Astrocyte (in vitro differentiated cells and primary cell): Measurements from ENCODE around the gene HOXC6. TPM values are rescaled to one million over a fixed set of nuclear protein-coding genes. Genes with fewer than 3 reads are reported as not detected.
A peak's percentile ranks its signal among the peaks of the same experiment; 100 is the strongest.

ENCODE experiments used
- DNase-seq: peaks from one replicate; pipeline ENCODE4 v3.0.0-alpha.2; 2010; ENCODE audit warnings: low read depth
- FAIRE-seq: peaks from 2 replicates; lab custom pipeline; 2011; peaks lifted over from hg19 to GRCh38; lab: Jason Lieb, UNC
- H2AFZ ChIP-seq: 2 replicates; pipeline ENCODE4 v1.6.0; 2012; ENCODE audit warnings: low read depth, low read length, inconsistent platforms
- H3K27ac ChIP-seq: 2 replicates; pipeline ENCODE4 v1.5.1; 2011; ENCODE audit warnings: low read depth, low read length, inconsistent platforms
- H3K27me3 ChIP-seq: 2 replicates; pipeline ENCODE4 v1.6.0; 2011; ENCODE audit warnings: low read length, inconsistent platforms; ENCODE audit not compliant: insufficient read depth
- H3K36me3 ChIP-seq: 2 replicates; pipeline ENCODE4 v1.5.1; 2011; ENCODE audit warnings: low read length, inconsistent platforms; ENCODE audit not compliant: insufficient read depth
- H3K4me1 ChIP-seq: 2 replicates; pipeline ENCODE4 v1.5.1; 2011; ENCODE audit warnings: low read length, inconsistent platforms; ENCODE audit not compliant: insufficient read depth
- H3K4me2 ChIP-seq: 2 replicates; pipeline ENCODE4 v1.6.0; 2012; ENCODE audit warnings: low read length, inconsistent platforms
- H3K4me3 ChIP-seq: 2 replicates; pipeline ENCODE4 v1.5.1; 2011; ENCODE audit warnings: low read depth, mild to moderate bottlenecking, low read length, inconsistent platforms; ENCODE audit not compliant: insufficient read depth
- H3K79me2 ChIP-seq: 2 replicates; pipeline ENCODE4 v1.6.0; 2012; ENCODE audit warnings: mild to moderate bottlenecking, low read length, inconsistent platforms; ENCODE audit not compliant: insufficient read depth
- H3K9ac ChIP-seq: 2 replicates; pipeline ENCODE4 v1.6.0; 2012; ENCODE audit warnings: mild to moderate bottlenecking, low read length, inconsistent platforms
- H3K9me3 ChIP-seq: 2 replicates; pipeline ENCODE4 v1.5.1; 2012; ENCODE audit warnings: low read depth, mild to moderate bottlenecking, low read length, inconsistent platforms; ENCODE audit not compliant: insufficient read depth
- H4K20me1 ChIP-seq: 2 replicates; pipeline ENCODE4 v1.6.0; 2012; ENCODE audit warnings: low read length, inconsistent platforms; ENCODE audit not compliant: insufficient read depth
- H3K27ac Mint-ChIP-seq: one replicate; pipeline ENCODE4 v1.8.0; 2021; ENCODE audit warnings: mild to moderate bottlenecking, mixed read lengths; ENCODE audit not compliant: unreplicated experiment
- H3K27me3 Mint-ChIP-seq: one replicate; pipeline ENCODE4 v1.8.0; 2021; ENCODE audit warnings: low read depth, mixed read lengths; ENCODE audit not compliant: unreplicated experiment
- H3K36me3 Mint-ChIP-seq: one replicate; pipeline ENCODE4 v1.8.0; 2021; ENCODE audit warnings: low read depth, mixed read lengths; ENCODE audit not compliant: unreplicated experiment
- H3K4me1 Mint-ChIP-seq: one replicate; pipeline ENCODE4 v1.8.0; 2021; ENCODE audit warnings: low read depth, mixed read lengths; ENCODE audit not compliant: unreplicated experiment
- H3K4me3 Mint-ChIP-seq: one replicate; pipeline ENCODE4 v1.8.0; 2021; ENCODE audit warnings: mild to moderate bottlenecking, moderate library complexity, mixed read lengths; ENCODE audit not compliant: unreplicated experiment
- H3K9me3 Mint-ChIP-seq: one replicate; pipeline ENCODE4 v1.8.0; 2021; ENCODE audit warnings: mild to moderate bottlenecking, mixed read lengths; ENCODE audit not compliant: unreplicated experiment
- CTCF ChIP-seq: IDR thresholded peaks from 2 replicates; pipeline ENCODE4 v1.5.1; 2011; ENCODE audit warnings: low read depth, mild to moderate bottlenecking, inconsistent platforms, low read length, moderate library complexity; ENCODE audit not compliant: insufficient read depth
- EZH2 ChIP-seq: IDR thresholded peaks from 2 replicates; pipeline ENCODE4 v1.6.1; 2012; ENCODE audit warnings: mild to moderate bottlenecking, low read length, inconsistent platforms; ENCODE audit not compliant: insufficient read depth
- total RNA-seq: library from RNA; stranded (reverse); gene quantifications from 2 replicates; pipeline ENCODE4 v1.2.1, GENCODE V29; 2021

The HOXC6 gene
- total RNA-seq, 1 donor from 2014 or later, result not detected

DNA sequence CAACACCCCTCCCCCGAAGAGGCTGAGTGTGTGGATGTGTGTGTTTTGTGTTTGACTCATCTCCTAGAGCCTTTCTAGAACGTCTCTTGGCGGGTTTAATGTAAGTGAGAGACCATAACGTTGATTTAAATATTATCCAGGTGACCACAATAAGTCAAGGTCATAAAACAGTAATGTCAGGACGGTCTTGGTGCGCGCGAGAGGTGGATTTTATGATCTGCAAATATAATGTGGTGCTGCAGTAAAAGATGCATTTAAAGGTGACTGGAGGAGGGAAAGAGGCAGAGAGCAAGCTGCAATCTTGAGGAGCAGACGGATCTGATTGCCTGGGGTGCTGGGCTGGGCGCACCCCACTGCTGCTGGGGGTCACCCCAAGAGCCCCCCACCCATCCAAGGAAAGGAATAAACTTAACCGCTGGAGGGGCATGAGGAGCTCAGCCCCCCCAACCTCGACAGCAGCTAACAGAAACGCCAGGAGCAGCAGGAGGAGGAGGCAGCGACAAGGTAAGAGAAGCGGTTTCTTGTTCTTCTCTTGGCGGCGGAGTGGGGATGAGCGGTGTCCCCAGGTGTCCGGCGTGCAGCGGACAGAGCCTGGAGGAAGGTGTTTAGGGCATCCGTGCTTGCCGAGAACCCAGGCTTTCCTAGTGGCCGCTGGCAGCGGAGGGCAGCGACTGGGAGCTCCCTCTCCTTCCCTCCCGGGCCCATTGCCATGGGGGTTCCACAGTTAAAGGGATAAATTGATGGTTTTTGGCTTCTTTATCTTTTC lies 37.7 kb upstream of the HOXC6 start:
- no peak overlapping the region for H3K4me3 ChIP-seq
- no peak overlapping the region for H2AFZ ChIP-seq
- H3K4me2 ChIP-seq, result no peak overlapping the region
- H3K27me3 Mint-ChIP-seq, result peaks cover 91% of the 10 kb centered on the region
- no peak for FAIRE-seq
- H3K79me2 ChIP-seq, result no peaks in the 10 kb centered on the region
- no peaks in the 10 kb centered on the region for H4K20me1 ChIP-seq
- no peak for DNase-seq
- H3K27ac ChIP-seq, result no peak overlapping the region
- no peak overlapping the region for H3K27ac Mint-ChIP-seq
- no peaks in the 10 kb centered on the region for H3K36me3 Mint-ChIP-seq
- H3K9me3 Mint-ChIP-seq, result peaks cover 35% of the 10 kb centered on the region
- H3K27me3 ChIP-seq, result peaks cover 98% of the 10 kb centered on the region
- peaks cover 10% of the 10 kb centered on the region for H3K9me3 ChIP-seq
- TF ChIP-seq EZH2 (peak; percentile 46), CTCF (no peak)
- H3K4me1 Mint-ChIP-seq, result no peaks in the 10 kb centered on the region
- H3K9ac ChIP-seq, result no peak overlapping the region
- H3K36me3 ChIP-seq, result no peaks in the 10 kb centered on the region
- no peak overlapping the region for H3K4me3 Mint-ChIP-seq
- H3K4me1 ChIP-seq, result peaks cover 4% of the 10 kb centered on the region

DNA sequence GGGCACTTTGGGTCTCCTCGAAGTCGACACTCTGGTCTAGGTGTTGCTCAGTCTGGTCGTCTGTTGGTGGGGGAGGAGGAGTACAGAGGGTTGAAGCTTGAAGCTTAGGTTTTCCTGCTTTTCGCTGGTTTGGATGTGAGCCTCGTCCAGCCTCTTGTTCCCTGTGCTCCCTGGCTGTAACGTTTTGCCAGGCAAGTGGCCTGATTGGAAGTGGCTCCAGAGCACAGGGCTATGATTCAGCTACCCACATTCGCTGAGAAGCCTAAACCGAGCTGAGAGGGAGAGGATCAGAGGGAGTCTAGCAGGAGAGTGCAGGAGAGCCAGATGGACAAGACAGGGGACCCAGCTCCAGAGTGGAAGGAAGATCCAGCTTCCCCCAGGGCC lies 37.2 kb upstream of the HOXC6 start:
- H3K27ac ChIP-seq, result no peak overlapping the region
- Mint-ChIP-seq H3K27me3 (peaks cover 91% of the 10 kb centered on the region), H3K36me3 (no peaks in the 10 kb centered on the region), H3K4me3 (no peak overlapping the region), H3K9me3 (peaks cover 35% of the 10 kb centered on the region), H3K27ac (no peak overlapping the region), H3K4me1 (no peaks in the 10 kb centered on the region)
- no peak for TF ChIP-seq CTCF
- TF ChIP-seq EZH2, result no peak
- H3K9me3 ChIP-seq, result peaks cover 10% of the 10 kb centered on the region
- H4K20me1 ChIP-seq, result no peaks in the 10 kb centered on the region
- no peak for FAIRE-seq
- no peak overlapping the region for H3K4me3 ChIP-seq
- DNase-seq, result no peak
- H3K4me1 ChIP-seq, result peaks cover 4% of the 10 kb centered on the region
- no peak overlapping the region for H2AFZ ChIP-seq
- peaks cover 98% of the 10 kb centered on the region for H3K27me3 ChIP-seq
- H3K79me2 ChIP-seq, result no peaks in the 10 kb centered on the region
- no peak overlapping the region for H3K4me2 ChIP-seq
- no peaks in the 10 kb centered on the region for H3K36me3 ChIP-seq
- no peak overlapping the region for H3K9ac ChIP-seq

- H3K4me3 Mint-ChIP-seq, result no peak overlapping the region
- peaks cover 30% of the 10 kb centered on the region for H3K9me3 Mint-ChIP-seq
- no peak overlapping the region for H3K4me2 ChIP-seq
These were observed 35.8 kb upstream of the HOXC6 start for GRCh38 chr12:53992377-53992889.

More at GRCh38 chr12:53992377-53992889, 35.8 kb upstream of the HOXC6 start:
- H3K36me3 Mint-ChIP-seq, result no peaks in the 10 kb centered on the region
- Histone ChIP-seq H3K36me3 (no peaks in the 10 kb centered on the region), H3K9me3 (peaks cover 10% of the 10 kb centered on the region), H3K4me1 (peaks cover 4% of the 10 kb centered on the region), H3K79me2 (no peaks in the 10 kb centered on the region), H4K20me1 (no peaks in the 10 kb centered on the region), H3K27me3 (peaks cover 97% of the 10 kb centered on the region), H2AFZ (no peak overlapping the region), H3K4me3 (no peak overlapping the region), H3K9ac (no peak overlapping the region), H3K27ac (no peak overlapping the region)
- no peaks in the 10 kb centered on the region for H3K4me1 Mint-ChIP-seq
- FAIRE-seq (no peak), DNase-seq (no peak)
- TF ChIP-seq CTCF (no peak), EZH2 (no peak)
- H3K27me3 Mint-ChIP-seq, result peaks cover 90% of the 10 kb centered on the region
- H3K27ac Mint-ChIP-seq, result no peak overlapping the region
